DMS53 treated with DMSO at 0.1 percent for 48 hours (cell line): ENCODE data around the gene ANAPC2.

Experiments used
- DNase-seq: peaks from one replicate; lab custom pipeline; 2025; ENCODE audit not compliant: unreplicated experiment; lab: John Stamatoyannopoulos, UW

The ANAPC2 gene

DNA sequence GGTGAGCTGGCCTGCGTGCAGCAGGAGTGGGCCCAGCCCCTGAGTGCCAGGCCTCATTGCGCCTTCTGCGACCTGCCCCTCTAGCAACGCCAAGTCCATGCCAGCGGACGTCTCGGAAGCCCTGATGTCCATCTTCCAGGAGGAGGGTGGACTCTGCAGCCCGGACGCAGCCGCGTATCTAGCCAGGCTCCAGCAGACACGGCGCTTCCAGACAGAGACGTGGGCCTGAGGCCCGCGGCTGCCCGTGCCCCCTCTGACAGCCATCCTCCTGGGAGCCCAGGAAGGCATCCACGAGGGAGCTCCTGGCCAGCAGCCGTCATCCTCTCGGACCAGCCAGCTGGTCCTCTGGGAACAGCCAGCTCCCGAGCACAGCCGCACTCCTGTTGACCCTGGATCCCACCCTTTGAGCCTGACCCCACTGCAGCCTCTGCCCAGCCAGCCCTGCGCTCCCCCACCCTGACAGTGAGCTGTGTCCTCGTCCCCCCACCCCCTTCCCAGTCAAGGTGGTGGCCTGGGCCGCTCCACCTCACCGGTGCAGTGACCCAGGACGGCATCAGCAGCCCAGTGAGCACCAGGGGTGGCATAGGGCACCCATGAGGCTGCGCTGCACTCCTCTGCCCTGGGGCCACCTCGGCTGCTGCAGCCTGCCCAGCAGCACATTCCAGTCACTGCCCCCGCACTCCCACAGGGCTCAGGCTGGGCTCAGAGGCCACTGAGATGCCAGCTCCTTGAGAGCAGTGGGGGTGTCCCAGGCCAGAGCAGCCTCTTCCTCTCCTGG lies 28.0 kb upstream of the ANAPC2 start:
- DNase-seq: no peak

DNA sequence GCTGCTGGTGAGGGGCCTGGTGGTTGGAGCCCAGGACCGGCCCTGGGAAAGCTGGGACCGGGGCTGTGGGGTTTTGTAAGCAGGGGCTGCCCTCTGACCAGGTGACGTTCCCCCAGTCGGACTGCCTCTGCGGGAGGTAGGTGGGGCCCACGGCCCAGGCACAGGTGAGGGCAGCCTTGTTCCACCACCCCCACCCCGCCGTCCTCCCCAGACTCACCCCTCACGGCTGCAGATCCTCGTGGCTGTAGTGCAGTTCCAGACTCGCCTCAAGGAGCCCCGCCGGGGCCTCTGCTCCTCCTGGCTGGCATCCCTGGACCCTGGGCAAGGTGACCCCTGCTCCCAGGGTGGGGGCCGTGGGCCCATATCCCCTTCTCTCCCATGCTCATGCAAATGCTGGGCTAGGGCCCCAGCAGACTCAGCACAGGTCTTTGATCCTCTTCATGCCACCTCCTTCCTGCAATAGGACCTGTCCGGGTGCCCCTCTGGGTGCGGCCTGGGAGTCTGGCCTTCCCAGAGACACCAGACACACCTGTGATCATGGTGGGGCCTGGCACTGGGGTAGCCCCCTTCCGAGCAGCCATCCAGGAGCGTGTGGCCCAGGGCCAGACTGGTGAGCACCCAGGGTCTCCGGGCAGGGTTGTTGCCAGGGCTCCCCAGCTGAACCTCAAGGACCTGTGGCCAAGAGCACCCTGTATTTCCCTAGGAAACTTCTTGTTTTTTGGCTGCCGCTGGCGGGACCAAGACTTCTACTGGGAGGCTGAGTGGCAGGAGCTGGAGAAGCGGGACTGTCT lies 27.0 kb upstream of the ANAPC2 start:
- DNase-seq: no peak

DNA sequence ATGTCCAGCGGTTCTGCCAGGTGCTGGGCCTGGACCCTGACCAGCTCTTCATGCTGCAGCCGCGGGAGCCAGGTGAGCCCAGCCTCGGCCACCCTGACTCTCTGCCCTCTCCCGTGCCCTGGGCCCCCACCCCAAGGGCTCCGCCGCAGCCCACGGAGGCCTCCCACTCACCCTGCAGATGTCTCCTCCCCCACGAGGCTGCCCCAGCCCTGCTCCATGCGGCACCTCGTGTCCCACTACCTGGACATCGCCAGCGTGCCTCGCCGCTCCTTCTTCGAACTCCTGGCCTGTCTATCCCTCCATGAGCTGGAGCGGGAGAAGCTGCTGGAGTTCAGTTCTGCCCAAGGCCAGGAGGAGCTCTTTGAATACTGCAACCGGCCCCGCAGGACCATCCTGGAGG lies 26.3 kb upstream of the ANAPC2 start:
- DNase-seq: no peak

DNA sequence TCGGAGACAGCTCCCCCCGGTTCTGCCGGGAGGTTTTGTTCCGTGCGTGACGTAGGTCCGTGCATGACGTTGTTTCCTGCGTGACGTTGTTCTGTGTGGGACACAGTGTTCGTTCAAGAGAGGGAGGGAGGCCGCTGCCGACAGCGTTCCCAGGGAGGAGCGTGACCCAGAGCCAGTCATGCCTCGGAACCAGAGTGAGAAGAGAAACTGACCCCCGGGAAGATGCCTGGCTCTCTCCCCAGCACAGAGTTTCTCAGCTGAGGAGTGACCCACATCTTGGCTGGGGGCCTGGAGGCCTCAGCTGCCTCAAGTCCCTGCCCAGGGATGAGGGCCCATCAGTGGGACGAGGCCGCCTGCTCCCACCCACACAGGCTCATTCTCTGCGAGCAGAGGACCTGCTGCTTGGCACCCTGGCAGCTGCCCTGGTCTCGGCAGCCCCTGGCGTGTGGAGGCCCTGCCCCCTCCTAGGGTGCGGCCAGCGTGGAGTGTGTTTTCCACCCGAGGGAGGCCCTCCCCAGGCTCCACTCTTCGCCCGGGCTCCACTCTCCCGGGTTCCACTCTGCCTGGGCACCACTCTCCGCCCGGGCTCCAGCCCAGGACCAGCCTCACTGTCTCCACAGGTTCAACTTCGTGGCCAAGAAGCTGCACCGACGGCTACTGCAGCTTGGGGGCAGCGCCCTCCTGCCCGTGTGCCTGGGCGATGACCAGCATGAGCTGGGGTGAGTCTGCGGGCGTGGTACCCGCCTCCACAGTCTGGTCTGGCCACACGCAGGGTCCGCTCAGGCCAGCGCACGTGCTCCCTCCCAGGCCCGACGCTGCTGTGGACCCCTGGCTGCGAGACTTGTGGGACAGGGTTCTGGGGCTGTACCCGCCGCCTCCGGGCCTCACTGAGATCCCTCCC lies 25.1 kb upstream of the ANAPC2 start:
- DNase-seq: no peak

DNA sequence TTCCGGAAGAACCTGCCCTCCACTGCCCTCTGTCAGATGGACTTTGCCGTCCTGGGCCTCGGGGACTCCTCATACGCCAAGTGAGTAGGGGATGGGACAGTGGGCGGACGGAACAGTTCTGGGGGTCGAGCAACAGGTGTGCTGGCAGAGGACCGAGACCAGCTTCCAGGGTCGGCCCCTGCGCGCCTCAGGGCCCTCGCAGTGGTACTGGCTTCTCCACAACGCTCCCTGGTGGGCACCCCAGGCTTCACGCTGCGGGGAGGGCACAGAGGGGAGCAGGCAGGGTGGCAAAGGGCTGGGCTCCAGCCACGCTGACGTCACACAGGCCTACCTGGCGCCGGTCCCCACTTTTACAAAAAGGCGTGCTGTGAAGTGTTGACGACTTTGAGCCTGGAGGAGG lies 24.2 kb upstream of the ANAPC2 start:
- DNase-seq: no peak

DNA sequence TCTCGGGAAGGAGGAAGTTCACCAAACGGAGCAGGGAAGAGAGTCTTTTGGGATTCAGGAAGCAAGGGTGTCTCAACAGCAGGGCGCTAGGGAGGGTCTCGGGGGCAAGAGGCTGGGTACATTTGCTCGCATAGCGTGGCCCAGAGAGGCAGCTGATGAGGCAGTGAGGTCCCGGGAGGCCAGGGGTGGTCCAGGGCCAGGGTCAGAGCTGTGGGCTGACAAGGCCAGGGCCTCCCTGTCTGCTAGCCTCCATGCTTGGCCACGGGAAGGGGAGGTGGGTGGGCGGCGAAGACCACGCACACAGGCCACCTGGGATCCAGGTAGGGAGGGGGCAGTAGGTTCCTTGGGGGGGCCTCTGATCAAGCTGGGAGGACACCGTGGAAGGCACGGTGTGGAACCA lies 23.2 kb upstream of the ANAPC2 start:
- no peak for DNase-seq

DNA sequence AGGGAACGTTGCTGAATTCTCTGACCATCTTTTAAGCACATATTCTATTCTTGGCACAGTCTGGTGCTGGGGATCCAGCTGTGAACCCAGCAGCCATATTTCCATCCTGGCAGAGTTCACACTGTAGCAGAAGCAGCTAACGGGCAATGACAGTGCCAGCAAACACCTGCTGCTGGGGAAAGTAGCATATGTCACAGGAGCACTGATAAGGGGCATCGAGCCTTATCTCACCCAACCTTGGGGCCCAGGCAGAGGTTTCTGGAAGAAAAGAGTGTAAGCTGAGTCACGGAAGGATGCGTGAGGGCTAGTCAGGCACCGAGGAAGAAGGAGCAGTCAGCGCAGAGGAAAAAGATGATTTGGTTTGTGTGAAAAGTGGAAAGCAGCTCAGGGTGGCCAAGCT lies 18.2 kb upstream of the ANAPC2 start:
- no peak for DNase-seq

DNA sequence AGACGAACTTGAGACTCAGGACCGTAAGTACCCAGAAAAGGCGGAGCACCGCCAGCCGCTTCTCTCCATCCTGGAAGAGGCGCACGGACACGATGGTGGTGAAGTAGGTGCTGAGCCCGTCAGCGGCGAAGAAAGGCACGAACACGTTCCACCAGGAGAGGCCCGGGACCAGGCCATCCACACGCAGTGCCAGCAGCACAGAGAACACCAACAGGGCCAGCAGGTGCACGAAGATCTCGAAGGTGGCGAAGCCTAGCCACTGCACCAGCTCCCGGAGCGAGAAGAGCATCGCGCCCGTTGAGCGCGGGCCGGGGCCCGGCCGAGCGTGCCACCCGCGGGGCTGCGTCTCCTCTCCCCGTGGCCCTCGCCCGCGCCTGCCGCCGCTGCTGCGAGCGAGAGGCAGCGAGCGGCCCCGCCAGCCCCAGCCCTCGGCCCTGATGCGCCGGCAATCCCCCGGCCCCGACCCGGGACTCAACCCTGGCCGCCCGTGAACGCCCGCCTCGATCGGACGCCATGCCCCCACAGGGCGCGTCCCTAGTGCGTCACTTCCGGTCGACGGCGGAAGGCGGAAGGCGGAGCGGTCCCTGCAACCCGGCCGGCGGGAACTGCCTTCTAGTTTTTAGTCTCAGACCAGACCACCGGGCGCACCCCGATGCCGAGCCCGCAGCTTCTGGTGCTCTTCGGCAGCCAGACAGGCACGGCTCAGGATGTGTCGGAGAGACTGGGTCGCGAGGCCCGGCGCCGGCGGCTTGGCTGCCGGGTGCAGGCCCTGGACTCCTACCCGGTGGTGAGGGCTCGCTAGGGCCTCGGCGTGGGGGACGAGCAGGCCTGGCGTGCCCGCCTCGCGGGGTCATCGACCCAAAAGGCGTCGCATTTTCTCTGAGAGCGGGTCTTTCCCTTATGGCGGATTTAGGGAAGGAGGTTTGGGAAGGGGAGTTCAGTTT lies 17.0 kb upstream of the ANAPC2 start, which contains the start of the genes NDOR1 and TMEM203:
Gene NDOR1, plus strand, starts transcription at position 575 of the 944 bp plus-strand sequence. Its CDS starts 78 bp downstream, at position 653.
Gene TMEM203, minus strand, starts transcription at position 523 of the 944 bp plus-strand sequence. Its CDS starts 234 bp downstream, at position 289.
- peak; percentile 61 for DNase-seq

DNA sequence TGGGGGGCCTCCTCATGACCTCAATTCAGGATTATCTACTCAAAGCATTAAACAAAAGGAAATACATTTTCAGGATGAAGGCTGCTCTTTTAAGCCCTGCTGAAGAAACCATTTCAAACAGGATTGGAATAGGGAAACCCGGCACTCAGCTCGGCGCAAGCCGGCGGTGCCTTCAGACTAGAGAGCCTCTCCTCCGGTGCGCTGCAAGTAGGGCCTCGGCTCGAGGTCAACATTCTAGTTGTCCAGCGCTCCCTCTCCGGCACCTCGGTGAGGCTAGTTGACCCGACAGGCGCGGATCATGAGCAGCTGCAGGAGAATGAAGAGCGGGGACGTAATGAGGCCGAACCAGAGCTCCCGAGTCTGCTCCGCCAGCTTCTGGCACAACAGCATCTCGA lies 16.4 kb upstream of the ANAPC2 start:
- DNase-seq: no peak

DNA sequence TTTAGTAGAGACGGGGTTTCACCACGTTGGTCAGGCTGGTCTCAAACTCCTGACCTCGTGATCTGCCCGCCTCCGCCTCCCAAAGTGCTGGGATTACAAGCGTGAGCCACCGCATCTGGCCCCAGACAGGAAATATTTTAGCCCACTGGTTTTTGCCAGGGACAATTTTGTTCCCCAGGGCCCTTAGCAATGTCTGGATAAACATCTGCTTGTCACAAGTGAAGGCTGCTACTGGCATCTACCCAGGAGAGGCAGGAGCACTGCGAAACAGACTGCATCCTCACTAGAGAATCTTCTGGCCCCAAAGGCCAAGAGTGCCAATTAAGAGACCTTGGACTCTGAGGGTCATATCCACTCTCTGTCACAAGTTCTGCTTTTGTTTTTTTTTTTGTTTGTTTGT lies 14.6 kb upstream of the ANAPC2 start:
- no peak for DNase-seq

DNA sequence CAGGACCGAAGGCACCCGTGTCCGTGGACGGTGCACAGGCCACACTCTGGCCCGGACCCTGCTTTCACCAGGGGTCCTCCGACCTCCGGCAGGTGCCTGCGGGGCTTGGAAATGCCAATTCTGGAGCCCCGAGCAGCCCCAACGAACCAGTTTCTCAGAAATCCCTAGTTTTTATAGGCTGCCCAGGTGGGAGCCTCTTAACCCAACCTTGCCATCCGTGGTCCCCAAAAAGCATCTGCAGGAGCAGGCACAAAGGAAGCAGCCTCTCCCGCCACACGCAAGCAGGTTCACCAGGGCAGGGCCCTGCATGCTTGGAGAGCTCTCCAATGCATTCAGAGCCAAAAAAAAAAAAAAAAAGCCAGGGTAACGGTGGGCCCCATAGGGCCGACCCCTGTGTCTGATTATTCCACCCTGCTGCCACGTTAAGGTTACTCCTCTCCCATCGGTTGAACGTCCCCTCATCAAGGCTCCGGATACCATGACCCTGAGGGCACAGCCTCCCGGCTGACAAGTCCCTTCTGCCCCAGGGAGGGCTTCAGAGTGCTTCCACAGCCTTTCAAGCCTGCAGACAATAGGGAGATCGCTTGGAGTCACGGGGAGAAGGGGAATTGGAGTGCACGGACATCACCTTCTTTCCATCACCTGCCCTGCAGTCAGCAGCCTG lies 13.0 kb upstream of the ANAPC2 start:
- no peak for DNase-seq

DNA sequence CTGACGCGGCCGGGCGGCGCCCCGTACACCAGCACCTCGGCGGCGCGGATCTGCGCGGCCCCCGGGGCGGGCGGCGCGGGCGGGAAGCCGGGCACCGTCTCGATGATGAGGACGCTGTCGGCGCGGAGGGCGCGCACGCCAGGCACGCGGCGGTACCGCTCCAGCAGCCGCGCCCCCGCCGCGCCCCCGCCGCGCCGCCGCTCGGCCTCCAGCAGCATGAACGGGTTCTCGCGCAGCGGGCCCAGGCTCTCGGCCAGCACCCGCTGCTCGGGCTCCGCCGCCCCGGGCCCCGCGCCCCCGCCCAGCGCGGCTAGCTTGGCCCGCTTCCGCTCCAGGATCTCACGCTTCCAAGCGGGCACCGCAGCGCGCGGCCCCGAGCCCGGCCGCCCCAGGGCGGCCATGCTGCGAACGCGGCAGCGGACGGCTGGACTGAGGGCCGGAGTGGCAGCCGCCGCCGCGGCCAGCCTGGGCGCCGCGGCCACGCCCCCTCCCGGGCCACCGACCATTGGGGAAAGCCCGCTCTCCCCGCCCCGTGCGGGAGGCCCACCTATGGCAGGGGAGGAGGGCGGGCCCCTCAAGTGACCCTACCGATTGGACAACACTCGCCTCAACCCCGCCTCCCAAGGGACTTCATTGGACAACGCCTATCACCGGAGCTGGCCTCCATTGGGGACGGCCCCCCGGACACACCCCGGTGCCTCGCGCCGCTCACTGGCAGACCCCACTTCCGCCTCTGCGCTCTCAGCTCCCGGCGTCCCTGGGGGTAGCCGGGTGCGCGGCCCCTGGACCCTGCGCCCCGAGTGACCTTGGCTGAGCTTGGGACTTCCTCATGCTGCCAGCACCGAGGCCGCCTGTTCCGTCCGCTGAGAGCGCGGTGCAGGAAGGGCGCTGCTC lies 12.2 kb upstream of the ANAPC2 start, which contains the start of gene TPRN:
Gene TPRN, minus strand, starts transcription at position 431 of the 894 bp plus-strand sequence. Its CDS starts 30 bp downstream, at position 401.
- DNase-seq: peak; percentile 98

DNA sequence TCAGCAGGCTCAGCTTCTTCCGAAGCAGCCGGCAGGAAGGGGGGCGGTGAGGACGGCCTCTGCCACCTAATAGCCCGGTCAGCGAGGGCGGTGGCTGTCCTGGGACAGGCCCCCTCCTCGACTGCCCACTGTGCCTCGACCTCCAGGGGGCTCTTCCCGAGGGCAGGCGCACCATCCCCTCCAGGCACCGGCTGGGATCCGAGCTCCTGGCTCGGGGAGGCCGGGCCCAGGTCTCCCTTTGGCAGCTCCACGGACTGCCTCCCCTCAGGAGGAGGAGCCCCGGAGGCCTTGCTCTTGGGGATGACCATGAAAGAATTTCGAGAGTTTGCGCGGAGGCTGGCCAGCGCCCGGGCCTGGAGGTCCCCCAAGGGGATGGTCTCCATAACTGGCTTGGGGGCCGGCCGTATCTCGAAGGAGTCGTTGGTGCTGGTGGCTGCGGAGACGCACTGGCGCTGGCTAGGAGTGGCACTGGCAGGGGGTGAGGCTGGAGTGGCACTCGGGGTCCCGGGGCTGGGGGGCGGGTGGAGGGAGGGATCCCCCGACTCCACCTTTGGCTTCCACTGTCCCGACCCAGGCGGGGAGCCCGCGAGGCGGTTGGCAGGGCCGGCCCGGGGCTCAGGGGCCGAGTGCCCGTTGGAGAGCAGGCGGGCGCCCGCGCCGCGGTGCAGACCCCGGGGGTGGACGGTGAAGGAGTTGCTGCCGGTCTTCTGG lies 11.2 kb upstream of the ANAPC2 start:
- DNase-seq: no peak

DNA sequence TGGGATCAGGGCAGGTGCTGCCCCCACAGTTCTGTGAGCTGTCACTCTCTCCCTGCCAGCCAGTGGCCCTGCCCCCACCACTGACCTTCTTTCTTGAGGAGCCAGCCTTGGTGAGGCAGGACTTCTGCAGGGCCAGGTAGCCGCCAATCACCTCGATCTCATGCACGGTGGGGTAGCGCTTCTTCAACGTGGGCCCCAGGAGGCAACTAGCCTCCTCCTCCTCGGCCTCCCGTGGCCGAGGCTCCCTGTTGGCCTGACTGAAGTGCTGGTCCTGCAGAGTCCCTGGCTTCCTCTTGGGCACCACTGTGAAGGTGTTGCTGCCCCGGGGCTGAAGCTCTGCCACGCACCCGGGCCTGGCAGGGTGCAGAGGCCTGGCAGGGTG lies 10.5 kb upstream of the ANAPC2 start:
- DNase-seq: no peak

DNA sequence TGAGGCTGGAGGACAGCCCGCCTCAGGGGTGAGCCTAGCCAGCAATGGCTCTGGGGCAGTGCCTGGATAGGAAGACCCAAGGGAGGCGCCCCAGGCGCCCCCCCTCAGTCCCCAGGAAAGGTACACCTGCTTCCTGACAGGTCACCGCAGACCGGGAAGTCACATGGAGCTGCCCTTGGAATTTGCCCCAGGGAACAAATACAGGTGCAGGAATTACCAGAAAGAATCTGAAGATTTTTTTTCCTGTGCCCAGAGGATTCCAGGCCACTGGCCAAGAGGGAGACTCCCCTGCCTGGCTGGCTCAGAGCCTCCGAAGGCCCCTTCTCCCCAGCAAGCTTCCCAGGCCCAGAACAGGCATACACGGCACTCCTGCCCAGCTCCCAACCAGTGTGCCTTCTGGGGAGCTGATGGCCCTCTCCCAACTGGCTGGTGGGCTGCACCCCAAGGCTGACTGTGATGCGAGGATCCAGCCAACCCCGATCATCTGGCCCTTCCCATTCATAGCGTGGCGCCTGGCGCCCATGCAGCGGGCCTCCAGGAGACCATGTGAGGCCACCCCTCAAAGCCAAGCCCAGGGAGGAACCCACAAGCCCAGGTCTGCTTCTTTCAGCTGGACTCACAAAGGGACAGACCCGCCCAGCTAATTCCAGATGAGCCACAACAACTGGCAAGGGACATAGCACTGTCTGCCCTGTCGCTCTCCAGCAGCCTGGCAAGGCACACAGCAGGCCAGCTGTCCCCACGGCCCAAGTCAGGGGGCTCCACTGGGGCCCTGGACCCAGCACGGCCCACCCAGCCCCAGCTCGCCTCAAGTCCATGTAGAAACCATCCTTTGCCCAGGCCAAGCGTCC lies 9.9 kb upstream of the ANAPC2 start:
- DNase-seq: peak; percentile 50

DNA sequence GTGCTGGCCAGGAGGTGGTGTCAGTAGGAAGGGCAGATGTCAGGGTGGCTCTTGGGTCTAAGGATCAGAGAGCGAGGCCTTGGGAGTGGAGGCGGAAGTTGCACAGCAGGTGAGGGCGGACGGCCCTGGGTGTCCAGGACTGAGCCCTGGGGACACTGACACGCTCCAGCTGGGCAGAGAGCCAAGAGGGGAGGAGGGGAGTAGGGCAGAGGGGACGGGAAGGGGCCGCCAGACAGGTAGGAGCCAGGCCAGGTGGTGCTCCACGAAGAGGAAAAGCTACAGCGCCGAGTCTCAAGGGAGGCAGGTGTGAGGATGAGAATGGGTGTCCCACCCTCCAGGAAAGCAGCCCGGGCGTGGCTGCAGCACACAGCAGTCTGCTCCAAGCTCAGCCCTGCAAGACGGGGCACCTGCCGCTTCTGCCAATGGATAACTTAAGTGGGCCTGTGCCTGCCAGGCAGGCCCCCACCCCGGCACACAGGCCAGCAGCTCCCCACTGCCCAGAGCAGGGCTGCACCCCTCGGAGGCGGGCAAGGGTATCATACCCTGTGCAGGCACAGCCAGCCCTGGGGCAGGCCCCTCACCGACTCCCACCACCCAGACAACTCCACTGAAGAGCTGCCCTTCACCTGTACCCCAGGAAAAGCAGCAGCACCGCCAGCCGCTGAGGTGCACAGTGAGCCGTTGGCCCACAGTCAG lies 7.3 kb upstream of the ANAPC2 start:
- peak; percentile 98 for DNase-seq
